Pulmonary artery endothelial cell (primary cell): ENCODE results near the gene GOLGA8B. TPM values are rescaled to one million over a fixed set of nuclear protein-coding genes. Genes with fewer than 3 reads are reported as not detected.
"Not testable (repeated sequence)": the region's sequence is repeated elsewhere in the genome, so short reads cannot be mapped to it uniquely, and the experiment has no call there.

Experiments
- DNase-seq: peaks from one replicate; pipeline ENCODE4 v3.0.0-alpha.2; 2011; ENCODE audit warnings: low read depth, low spot score
- total RNA-seq: library from RNA; depleted of rRNA; stranded (reverse); fragments of >200 nt; gene quantifications from 2 replicates; pipeline ENCODE4 v1.2.3, GENCODE V29; 2014

Gene GOLGA8B
- total RNA-seq, 1 donor from 2014 or later: 14.6 TPM

- no peak for DNase-seq
Measured at GRCh38 chr15:34598799-34599585, 15.5 kb upstream of the GOLGA8B start.

DNA sequence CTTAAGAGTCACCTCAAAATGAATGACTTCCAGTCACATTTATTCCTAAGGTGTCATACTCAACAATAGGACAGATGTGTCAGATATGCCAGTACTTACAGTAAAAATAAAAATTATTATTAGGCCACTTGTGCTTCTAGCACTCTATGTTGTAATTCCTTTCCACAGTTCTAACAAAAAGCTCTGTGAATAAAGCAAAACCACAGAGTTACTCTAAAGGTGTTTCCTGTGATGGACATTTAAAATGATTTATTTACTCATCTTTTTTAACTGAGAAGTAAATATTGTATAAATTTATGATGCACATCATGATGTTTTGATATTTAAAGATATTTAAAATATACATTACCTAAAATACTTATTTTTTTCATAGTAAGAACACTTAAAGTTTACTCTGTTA lies 13.9 kb upstream of the GOLGA8B start:
- DNase-seq: no peak

DNA sequence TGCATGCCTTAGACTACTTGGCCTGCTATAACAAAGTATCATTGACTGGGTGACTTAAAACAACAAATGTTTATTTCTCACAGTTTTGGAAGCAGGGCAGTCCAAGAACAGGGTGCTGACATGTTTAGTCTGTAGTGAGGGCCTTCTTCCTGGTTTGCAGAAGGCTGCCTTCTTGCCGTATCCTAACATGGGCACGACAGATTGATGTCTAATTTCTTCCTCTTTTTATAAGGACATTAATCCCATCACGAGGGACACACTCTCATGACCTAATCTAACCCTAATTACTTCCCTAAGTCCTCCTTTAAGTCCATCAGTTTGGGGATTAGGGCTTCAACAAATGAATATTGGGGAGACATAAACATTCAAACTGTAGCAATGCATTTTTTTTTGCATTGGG lies 10.9 kb upstream of the GOLGA8B start:
- no peak for DNase-seq

GRCh38 chr15:34591306-34591705 lies 7.9 kb upstream of the GOLGA8B start:
- DNase-seq: no peak

GRCh38 chr15:34588046-34588674 lies 4.7 kb upstream of the GOLGA8B start:
- DNase-seq: peak; percentile 35

DNA sequence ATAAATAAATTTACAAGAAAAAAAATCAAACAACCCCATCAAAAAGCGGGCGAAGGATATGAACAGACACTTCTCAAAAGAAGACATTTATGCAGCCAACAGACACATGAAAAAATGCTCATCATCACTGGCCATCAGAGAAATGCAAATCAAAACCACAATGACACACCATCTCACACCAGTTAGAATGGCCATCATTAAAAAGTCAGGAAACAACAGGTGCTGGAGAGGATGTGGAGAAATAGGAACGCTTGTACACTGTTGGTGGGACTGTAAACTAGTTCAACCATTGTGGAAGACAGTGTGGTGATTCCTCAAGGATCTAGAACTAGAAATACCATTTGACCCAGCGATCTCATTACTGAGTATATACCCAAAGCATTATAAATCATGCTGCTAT lies 2.5 kb upstream of the GOLGA8B start:
- not testable (repeated sequence) for DNase-seq

DNA sequence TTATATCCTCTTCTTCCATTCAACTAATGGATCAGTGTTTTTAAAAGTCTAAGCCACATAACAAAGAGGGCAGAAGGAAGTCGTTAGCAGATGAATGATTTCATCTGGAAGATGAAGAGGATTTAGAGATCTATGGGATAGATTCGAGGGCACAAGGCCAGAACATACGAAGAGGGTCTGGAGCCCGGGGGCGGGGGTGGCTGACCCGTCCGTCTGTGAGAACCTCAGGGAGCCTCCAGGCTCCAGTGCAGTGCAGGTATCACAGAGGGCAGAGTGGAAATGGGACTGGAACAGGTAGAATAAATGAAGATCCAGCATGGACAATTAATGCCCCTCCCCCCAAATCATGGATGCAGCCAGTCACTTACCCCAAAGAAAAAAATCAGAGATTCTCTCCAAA lies 1.5 kb upstream of the GOLGA8B start:
- no peak for DNase-seq

DNA sequence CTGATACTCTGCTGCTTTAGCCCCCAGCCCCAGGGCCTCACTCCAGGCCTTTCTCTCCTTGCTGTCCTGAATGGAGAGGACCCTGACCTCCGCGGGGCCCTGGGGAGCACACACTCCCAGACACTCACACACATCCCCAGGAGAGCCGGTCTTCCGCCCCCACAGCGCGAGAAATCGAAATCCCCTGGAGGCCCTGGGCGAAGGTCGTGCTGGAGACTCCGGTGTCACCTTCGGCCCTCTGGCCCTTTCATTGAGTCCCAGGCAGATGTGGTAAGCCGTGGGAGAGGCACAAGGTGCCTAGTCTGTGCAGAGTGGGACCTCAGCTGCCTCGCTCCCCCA lies 848 bp upstream of the GOLGA8B start:
- DNase-seq: no peak

DNA sequence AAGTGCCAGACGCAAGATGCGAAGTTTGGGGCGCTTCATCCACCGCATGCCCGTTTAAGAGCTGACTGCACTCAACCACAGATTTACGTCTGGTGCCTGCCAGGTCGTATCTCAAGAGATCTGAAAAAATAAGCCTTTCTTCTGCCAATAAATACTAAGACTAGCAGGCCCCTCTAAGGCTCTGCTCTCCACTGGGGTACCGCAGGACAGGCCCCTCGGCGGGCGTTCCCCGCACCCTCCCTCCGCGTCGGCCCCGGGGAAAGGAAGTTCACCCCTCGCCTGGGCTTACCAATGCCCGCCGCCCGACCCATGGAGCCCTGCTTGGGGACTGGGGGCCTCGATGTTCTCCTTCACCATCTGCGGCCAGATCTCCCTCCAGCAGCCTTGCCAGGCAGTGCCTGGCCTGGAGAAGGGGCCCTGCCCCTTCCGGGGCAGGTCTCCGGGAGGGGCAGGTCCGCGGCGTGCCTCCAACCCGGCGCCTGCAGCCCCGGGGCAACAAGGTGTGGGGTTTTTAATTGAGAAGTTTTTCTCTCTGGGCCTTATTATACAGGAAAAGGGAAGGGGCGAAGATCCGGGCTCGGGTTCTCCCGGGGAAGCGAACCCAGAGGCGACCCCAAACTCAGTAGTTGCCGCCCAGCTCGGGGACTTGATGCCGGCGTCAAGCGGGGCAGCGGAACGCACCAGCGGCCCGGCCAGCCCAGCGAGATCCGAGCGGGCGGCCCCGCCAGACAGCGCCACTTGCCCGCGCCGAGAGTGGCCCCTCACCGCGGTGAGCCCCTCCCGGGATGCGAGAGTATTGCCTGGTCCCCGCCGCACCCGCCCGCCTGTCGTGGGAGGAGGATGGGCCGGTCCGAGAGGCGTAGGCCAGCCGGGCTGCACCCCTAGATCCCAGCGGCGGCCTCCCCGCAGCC lies 735 bp downstream of the GOLGA8B start:
- no peak for DNase-seq

DNA sequence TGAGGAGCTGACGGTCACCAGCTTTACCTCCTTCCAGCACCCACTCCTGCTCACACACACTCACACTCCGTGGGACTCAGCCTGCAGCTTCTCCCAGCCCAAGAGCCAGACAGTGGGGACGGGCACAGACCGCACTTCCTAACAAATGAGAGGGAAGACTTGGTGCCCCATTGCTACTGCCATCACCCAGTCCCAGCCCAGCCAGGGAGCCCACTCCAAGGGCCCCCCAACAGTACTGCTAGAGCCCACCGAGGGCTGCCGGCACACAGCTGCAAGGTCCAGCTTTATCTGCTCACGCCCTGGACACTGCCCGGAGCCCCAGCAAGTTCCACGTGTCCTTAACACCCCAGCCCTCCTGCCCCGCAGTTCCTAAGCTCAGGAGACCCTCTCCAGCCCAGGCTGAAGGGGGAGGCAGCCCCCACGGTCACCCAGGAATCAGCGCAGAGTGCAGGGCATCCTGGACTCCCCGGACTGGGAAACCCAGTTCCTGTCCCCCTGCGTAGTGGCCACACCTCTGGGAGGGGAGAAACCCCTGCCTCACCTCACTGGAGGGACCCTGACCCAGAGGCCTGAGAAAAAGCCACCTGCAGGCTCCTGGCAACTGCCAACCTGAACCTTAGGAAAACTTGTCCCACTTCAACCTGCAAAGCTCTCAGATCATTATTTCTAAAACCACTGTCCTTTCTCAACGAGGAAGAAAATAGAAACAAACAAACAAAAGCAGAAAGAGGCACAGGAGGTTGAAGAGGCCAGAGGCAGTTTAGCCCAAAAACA lies 1.6 kb downstream of the GOLGA8B start:
- not testable (repeated sequence) for DNase-seq

DNA sequence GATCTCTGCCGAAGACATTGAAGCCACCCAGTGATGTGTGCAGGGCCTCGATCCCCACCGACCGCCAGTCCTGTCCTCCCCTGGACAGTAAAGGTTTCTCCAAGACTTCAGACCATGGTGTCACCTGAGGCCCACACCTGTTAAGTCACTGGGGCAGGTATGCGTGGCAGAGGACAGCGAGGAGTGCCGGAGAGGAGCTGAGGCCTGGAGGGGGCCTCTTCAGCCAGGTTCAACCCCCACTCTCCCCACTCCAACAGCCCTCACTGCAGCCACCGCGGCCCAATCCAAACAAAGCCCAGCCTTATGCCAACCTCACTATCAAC lies 2.4 kb downstream of the GOLGA8B start:
- DNase-seq: no peak

GRCh38 chr15:34580251-34581042 lies 3.0 kb downstream of the GOLGA8B start:
- DNase-seq: not testable (repeated sequence)

- DNase-seq: no peak
Measured at GRCh38 chr15:34578283-34578674, 5.2 kb downstream of the GOLGA8B start.

- not testable (repeated sequence) for DNase-seq
Measured at GRCh38 chr15:34577658-34578282, 5.7 kb downstream of the GOLGA8B start.

- not testable (repeated sequence) for DNase-seq
Measured at GRCh38 chr15:34575035-34575434, 8.4 kb downstream of the GOLGA8B start.

DNA sequence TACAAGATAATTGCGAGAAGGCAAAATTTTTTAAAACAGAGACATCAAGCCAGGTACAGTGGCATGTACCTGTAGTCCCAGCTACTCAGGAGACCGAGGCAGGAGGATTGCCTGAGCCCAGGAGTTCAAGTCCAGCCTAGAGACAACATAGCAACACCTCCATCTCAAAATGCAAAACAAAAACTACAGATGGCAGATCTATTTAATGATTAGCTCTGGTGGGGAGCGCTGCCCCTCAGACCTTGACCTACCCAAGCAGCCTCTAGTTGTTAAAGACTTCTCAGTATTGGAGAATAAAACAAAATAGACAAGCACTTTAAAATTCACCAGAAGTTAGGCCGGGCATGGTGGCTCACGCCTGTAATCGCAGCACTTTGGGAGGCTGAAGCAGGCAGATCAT lies 10.5 kb downstream of the GOLGA8B start:
- not testable (repeated sequence) for DNase-seq

GRCh38 chr15:34572019-34572641 lies 11.3 kb downstream of the GOLGA8B start:
- DNase-seq: not testable (repeated sequence)

DNA sequence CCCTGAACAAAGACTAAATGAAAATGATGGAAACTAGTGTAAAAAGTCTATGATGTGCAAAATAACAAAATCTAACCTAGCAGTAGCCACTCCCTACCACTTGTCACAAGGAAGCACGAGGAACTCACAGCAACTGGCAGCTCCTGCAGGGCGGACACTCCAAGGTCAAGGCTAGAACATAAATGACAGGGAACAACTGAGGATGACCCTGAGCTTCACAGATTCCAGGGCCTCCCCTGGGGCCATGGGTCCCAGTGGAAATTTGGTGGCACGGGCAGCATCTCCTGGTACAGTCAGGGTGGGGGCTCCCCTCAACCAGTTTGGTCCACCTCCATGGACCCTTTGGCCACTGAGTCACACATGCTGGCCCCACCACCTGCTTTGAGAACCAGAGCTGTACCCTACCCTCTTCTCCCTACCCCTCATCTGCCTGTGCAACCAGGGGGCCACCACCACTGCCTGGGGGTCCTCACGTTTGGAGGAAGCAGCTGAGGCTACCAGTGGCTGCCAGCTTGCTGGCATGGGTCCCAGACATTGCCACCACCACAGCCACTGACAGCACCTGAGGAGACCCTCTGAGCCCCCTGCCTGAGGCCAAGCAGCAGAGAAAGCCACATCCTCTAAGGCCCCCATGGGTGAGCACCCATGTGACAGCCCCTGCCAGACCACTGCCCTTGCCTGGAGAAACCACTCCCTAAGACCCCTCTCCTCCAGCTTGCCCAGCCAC lies 13.6 kb downstream of the GOLGA8B start:
- DNase-seq: not testable (repeated sequence)

GRCh38 chr15:34567174-34567573 lies 16.3 kb downstream of the GOLGA8B start:
- DNase-seq: not testable (repeated sequence)
